HepG2 (cell line): ENCODE results near the gene ZNF384. TPM values are rescaled to one million over a fixed set of nuclear protein-coding genes. Genes with fewer than 3 reads are reported as not detected.

Source experiments
- ADNP ChIP-seq: sonication (generic); formaldehyde crosslinking; IDR thresholded peaks from 2 replicates; pipeline ENCODE4 v1.4.0; 2020; ENCODE audit warnings: missing genetic modification reagents
- ATF7-NPFF ChIP-seq: sonication (generic); formaldehyde crosslinking; IDR thresholded peaks from 2 replicates; pipeline ENCODE4 v1.8.1; 2023; ENCODE audit warnings: mild to moderate bottlenecking, low read depth, missing genetic modification reagents, moderate library complexity
- CREB1 ChIP-seq, 2 experiments: fragments of 450-650 bp in 1 of 2; IDR thresholded peaks; 2 replicates each; pipeline ENCODE4 v1.6.1; 2016 to 2017; ENCODE audit warnings: control low read depth in 1 of 2, mild to moderate bottlenecking in 1 of 2, missing compliant biosample characterization in 1 of 2, missing genetic modification characterization in 1 of 2
- GABPB1 ChIP-seq: IDR thresholded peaks from 2 replicates; pipeline ENCODE4 v1.6.1; 2016; ENCODE audit warnings: mild to moderate bottlenecking, missing genetic modification reagents, moderate library complexity, missing compliant biosample characterization
- KDM2A ChIP-seq: sonication (generic); formaldehyde crosslinking; IDR thresholded peaks from 2 replicates; pipeline ENCODE4 v1.4.0; 2020; ENCODE audit warnings: low read depth, missing genetic modification reagents, borderline replicate concordance
- KLF16 ChIP-seq, 2 experiments: sonication (generic) in 1 of 2; formaldehyde crosslinking in 1 of 2; IDR thresholded peaks; 2 replicates each; pipeline versions ENCODE4 v1.6.1 to v1.8.0; 2016 to 2023; ENCODE audit warnings: missing genetic modification reagents in 2 of 2, missing compliant biosample characterization in 1 of 2
- LCORL ChIP-seq, 2 experiments: fragments of 450-650 bp in 1 of 2; sonication (generic) in 1 of 2; formaldehyde crosslinking in 1 of 2; IDR thresholded peaks; 2 replicates each; pipeline versions ENCODE4 v1.5.0 to v1.6.1; 2017 to 2020; ENCODE audit warnings: antibody characterized with exemption in 1 of 2, missing genetic modification reagents in 1 of 2
- MZF1 ChIP-seq: sonication (generic); formaldehyde crosslinking; IDR thresholded peaks from 2 replicates; pipeline ENCODE4 v1.8.1; 2023; ENCODE audit warnings: mild to moderate bottlenecking, missing genetic modification reagents, borderline replicate concordance
- NCOA1 ChIP-seq: sonication (generic); formaldehyde crosslinking; IDR thresholded peaks from 2 replicates; pipeline ENCODE4 v1.9.0; 2021; ENCODE audit warnings: missing genetic modification reagents
- ZFYVE20 ChIP-seq: sonication (generic); formaldehyde crosslinking; IDR thresholded peaks from 2 replicates; pipeline ENCODE4 v1.8.0; 2023; ENCODE audit warnings: low read depth, mild to moderate bottlenecking, moderate library complexity, missing genetic modification reagents, borderline replicate concordance
- ZMYM4 ChIP-seq: sonication (generic); formaldehyde crosslinking; IDR thresholded peaks from 2 replicates; pipeline ENCODE4 v1.8.1; 2023; ENCODE audit warnings: mild to moderate bottlenecking, missing genetic modification reagents
- ZNF781 ChIP-seq: sonication (generic); formaldehyde crosslinking; IDR thresholded peaks from 2 replicates; pipeline ENCODE4 v1.5.1; 2020; ENCODE audit warnings: borderline replicate concordance, mild to moderate bottlenecking, missing genetic modification reagents; ENCODE audit errors: not compliant biosample characterization
- polyA plus RNA-seq, 8 experiments: library from polyadenylated mRNA; depleted of rRNA in 3 of 8; stranded (reverse) in 7 of 8; unstranded in 1 of 8; fragments of >200 nt; fragmentation: Illumina TruSeq in 4 of 8; extraction: Trizol in 4 of 8; gene quantifications; 2 replicates each; pipeline versions ENCODE4 v1.2.1 to v1.2.3, GENCODE V29; 2011 to 2016; ENCODE audit warnings: low read depth in 4 of 8, missing spikeins in 1 of 8, mixed read lengths in 1 of 8; ENCODE audit not compliant: insufficient read depth in 1 of 8
- total RNA-seq, 5 experiments: library from RNA; depleted of rRNA; stranded (reverse); fragments of >200 nt; fragmentation: Illumina TruSeq; extraction: Trizol; gene quantifications; 2 replicates each; pipeline ENCODE4 v1.2.3, GENCODE V29; 2016; ENCODE audit warnings: low read depth in 1 of 5
- TF ChIP-seq, protein P1 (sequence below): sonication (generic); formaldehyde crosslinking; IDR thresholded peaks from 2 replicates; pipeline ENCODE4 v1.8.1; 2023; ENCODE audit warnings: missing genetic modification reagents, inconsistent platforms, borderline replicate concordance
- TF ChIP-seq, protein P2 (sequence below): sonication (generic); formaldehyde crosslinking; IDR thresholded peaks from 2 replicates; pipeline ENCODE4 v1.5.1; 2020; ENCODE audit warnings: mild to moderate bottlenecking, missing genetic modification reagents, borderline replicate concordance
- TF ChIP-seq, protein P3 (sequence below): sonication (generic); formaldehyde crosslinking; IDR thresholded peaks from 2 replicates; pipeline ENCODE4 v1.8.1; 2023; ENCODE audit warnings: mild to moderate bottlenecking, moderate library complexity, missing genetic modification reagents
- TF ChIP-seq, protein P4 (sequence below), 2 experiments: sonication (generic) in 1 of 2; formaldehyde crosslinking in 1 of 2; IDR thresholded peaks; 2 replicates each; pipeline versions ENCODE4 v1.5.1 to v1.6.1; 2011 to 2020; ENCODE audit warnings: borderline replicate concordance in 1 of 2, low read depth in 1 of 2, low read length in 1 of 2, mild to moderate bottlenecking in 1 of 2, missing genetic modification reagents in 1 of 2, moderate library complexity in 1 of 2

Gene ZNF384
- total and polyA plus RNA-seq, 2 of the 13 experiments (the other 11 are each of a cell fraction or from before 2014, with no cell fraction given), result 23.6 to 55.3 TPM

DNA sequence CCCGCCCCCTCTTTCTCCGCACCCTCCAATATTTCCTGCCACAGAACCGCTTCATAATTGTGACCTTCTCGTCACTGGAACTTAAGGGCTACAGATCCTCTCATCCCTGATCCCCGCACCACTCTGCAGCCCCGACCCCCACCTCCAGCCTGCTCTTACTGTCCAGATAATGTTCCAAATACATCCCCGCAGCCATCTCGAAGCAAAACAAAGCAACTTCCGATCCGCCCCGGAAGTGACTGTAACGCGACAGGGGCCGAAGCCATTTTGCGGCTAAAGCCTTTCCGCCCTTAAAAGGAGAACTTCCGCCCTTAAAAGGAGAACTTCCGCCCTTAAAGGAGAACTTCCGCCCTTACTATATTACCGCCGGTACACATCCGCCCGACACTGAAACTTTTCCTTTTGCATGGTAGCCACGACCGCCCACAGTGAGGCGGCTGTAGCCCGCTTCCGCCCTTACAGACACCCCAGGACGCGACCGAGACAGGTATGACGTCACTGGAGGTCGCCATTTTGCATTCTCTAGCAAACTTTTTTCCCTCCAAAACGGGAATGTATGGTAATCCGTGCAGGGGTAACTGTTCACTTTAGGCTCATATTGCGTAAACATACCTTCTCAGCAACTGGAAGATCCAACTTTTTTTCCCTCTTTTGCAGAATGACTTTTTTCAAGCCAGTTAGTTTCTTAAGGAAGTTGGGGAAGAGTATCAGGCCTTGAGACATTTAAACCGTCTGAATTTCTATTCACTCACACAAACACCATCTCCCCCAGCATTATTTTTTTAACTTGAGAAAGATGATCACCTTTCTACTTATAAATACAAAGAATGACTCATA lies 26.1 kb downstream of the ZNF384 start, which contains the start of gene ING4 (continued):
- TF ChIP-seq MZF1 (CRISPR knock-in tag) (no peak), ZNF781 (CRISPR knock-in tag) (peak; percentile 68), ZFYVE20 (CRISPR knock-in tag) (no peak), ATF7-NPFF (CRISPR knock-in tag) (no peak), LCORL (IDR thresholded peaks at IDR 0.05) (no peak), LCORL (CRISPR knock-in tag; IDR thresholded peaks at IDR 0.05) (no peak), ADNP (no peak), ZMYM4 (CRISPR knock-in tag) (peak; percentile 76), NCOA1 (CRISPR knock-in tag) (no peak), CREB1 (IDR thresholded peaks at IDR 0.05) (peak; percentile 100), CREB1 (CRISPR knock-in tag; IDR thresholded peaks at IDR 0.05) (peak; percentile 100), KLF16 (CRISPR knock-in tag; IDR thresholded peaks at IDR 0.05) (peak in 1 of 2 experiments; percentile 90; a peak in 2 of 4 replicates), GABPB1 (CRISPR knock-in tag) (peak; percentile 98), KDM2A (CRISPR knock-in tag) (peak; percentile 86)
- TF ChIP-seq, protein P1, sequence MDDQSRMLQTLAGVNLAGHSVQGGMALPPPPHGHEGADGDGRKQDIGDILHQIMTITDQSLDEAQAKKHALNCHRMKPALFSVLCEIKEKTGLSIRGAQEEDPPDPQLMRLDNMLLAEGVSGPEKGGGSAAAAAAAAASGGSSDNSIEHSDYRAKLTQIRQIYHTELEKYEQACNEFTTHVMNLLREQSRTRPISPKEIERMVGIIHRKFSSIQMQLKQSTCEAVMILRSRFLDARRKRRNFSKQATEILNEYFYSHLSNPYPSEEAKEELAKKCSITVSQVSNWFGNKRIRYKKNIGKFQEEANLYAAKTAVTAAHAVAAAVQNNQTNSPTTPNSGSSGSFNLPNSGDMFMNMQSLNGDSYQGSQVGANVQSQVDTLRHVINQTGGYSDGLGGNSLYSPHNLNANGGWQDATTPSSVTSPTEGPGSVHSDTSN (CRISPR knock-in tag), result no peak
- TF ChIP-seq, protein P2, sequence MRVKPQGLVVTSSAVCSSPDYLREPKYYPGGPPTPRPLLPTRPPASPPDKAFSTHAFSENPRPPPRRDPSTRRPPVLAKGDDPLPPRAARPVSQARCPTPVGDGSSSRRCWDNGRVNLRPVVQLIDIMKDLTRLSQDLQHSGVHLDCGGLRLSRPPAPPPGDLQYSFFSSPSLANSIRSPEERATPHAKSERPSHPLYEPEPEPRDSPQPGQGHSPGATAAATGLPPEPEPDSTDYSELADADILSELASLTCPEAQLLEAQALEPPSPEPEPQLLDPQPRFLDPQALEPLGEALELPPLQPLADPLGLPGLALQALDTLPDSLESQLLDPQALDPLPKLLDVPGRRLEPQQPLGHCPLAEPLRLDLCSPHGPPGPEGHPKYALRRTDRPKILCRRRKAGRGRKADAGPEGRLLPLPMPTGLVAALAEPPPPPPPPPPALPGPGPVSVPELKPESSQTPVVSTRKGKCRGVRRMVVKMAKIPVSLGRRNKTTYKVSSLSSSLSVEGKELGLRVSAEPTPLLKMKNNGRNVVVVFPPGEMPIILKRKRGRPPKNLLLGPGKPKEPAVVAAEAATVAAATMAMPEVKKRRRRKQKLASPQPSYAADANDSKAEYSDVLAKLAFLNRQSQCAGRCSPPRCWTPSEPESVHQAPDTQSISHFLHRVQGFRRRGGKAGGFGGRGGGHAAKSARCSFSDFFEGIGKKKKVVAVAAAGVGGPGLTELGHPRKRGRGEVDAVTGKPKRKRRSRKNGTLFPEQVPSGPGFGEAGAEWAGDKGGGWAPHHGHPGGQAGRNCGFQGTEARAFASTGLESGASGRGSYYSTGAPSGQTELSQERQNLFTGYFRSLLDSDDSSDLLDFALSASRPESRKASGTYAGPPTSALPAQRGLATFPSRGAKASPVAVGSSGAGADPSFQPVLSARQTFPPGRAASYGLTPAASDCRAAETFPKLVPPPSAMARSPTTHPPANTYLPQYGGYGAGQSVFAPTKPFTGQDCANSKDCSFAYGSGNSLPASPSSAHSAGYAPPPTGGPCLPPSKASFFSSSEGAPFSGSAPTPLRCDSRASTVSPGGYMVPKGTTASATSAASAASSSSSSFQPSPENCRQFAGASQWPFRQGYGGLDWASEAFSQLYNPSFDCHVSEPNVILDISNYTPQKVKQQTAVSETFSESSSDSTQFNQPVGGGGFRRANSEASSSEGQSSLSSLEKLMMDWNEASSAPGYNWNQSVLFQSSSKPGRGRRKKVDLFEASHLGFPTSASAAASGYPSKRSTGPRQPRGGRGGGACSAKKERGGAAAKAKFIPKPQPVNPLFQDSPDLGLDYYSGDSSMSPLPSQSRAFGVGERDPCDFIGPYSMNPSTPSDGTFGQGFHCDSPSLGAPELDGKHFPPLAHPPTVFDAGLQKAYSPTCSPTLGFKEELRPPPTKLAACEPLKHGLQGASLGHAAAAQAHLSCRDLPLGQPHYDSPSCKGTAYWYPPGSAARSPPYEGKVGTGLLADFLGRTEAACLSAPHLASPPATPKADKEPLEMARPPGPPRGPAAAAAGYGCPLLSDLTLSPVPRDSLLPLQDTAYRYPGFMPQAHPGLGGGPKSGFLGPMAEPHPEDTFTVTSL (CRISPR knock-in tag), result no peak
- TF ChIP-seq, protein P3, sequence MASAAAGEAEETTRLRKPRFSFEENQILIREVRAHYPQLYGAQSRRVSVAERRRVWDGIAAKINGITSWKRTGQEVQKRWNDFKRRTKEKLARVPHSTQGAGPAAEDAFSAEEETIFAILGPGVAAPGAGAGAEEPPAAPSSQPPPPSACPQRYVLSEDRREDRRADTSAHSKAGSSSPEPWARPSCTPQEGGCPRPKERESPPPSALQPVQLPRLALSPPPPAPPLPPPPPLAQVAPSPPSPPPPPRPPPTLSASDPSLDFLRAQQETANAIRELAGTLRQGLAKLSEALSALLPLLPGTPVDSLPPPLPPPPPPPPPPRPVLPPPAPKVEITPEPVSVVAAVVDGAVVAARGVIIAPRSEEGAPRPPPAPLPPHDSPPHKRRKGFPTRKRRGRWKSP (CRISPR knock-in tag), result peak; percentile 59; the same call in 1 of the 2 replicates
- TF ChIP-seq, protein P4, sequence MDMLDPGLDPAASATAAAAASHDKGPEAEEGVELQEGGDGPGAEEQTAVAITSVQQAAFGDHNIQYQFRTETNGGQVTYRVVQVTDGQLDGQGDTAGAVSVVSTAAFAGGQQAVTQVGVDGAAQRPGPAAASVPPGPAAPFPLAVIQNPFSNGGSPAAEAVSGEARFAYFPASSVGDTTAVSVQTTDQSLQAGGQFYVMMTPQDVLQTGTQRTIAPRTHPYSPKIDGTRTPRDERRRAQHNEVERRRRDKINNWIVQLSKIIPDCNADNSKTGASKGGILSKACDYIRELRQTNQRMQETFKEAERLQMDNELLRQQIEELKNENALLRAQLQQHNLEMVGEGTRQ (IDR thresholded peaks at IDR 0.05; ENCODE audit: low read depth, low read length), result no peak
- TF ChIP-seq, protein P4 (CRISPR knock-in tag; IDR thresholded peaks at IDR 0.05; ENCODE audit: borderline replicate concordance), result peak; percentile 80; the same call in 1 of the 2 replicates
